WTC11 (cell line): Measurements from ENCODE around the gene MMP24. TPM values are rescaled to one million over a fixed set of nuclear protein-coding genes. Genes with fewer than 3 reads are reported as not detected.
"Not testable (repeated sequence)": the region's sequence is repeated elsewhere in the genome, so short reads cannot be mapped to it uniquely, and the experiment has no call there.

Source experiments
- ATAC-seq: fragments of 200-7000 bp; cut with Tn5 transposase; 2 replicates; pipeline ENCODE4 v1.10.0; 2021; ENCODE audit warnings: mild to moderate bottlenecking, moderate library complexity
- CTCF ChIA-PET: fragments of 300-600 bp; sonication (Branson Sonifier 250); formaldehyde crosslinking; loops from one replicate; lab custom pipeline; 2021; ENCODE audit warnings: antibody characterized with exemption; lab: Charles Lee
- POLR2A ChIA-PET: fragments of 350-600 bp; sonication (Branson Sonifier 250); formaldehyde crosslinking; loops from one replicate; lab custom pipeline; 2021; ENCODE audit warnings: antibody characterized with exemption; lab: Charles Lee
- DNase-seq: peaks from one replicate; pipeline ENCODE4 v3.0.0; 2021; ENCODE audit warnings: low spot score
- H3K27ac Mint-ChIP-seq: 2 replicates; pipeline ENCODE4 v1.8.0; 2021; ENCODE audit warnings: mixed read lengths
- H3K27me3 Mint-ChIP-seq: 2 replicates; pipeline ENCODE4 v1.8.0; 2021; ENCODE audit warnings: low read depth, mild to moderate bottlenecking, moderate library complexity, mixed read lengths
- H3K36me3 Mint-ChIP-seq: 2 replicates; pipeline ENCODE4 v1.8.0; 2021; ENCODE audit warnings: mixed read lengths
- H3K4me1 Mint-ChIP-seq: 2 replicates; pipeline ENCODE4 v1.8.0; 2022; ENCODE audit warnings: mixed read lengths
- H3K4me3 Mint-ChIP-seq: 2 replicates; pipeline ENCODE4 v1.8.0; 2021; ENCODE audit warnings: mild to moderate bottlenecking, moderate library complexity, mixed read lengths
- H3K9me3 Mint-ChIP-seq: 2 replicates; pipeline ENCODE4 v1.8.0; 2021; ENCODE audit warnings: mixed read lengths
- ATF1 ChIP-seq: sonication (generic); formaldehyde crosslinking; IDR thresholded peaks from 2 replicates; pipeline ENCODE4 v1.8.1; 2023; ENCODE audit warnings: mild to moderate bottlenecking, moderate library complexity, missing genetic modification reagents
- ESRRA ChIP-seq: sonication (generic); formaldehyde crosslinking; IDR thresholded peaks from 2 replicates; pipeline ENCODE4 v1.8.1; 2022; ENCODE audit warnings: mild to moderate bottlenecking, missing genetic modification reagents, borderline replicate concordance
- GABPB1 ChIP-seq: sonication (generic); formaldehyde crosslinking; IDR thresholded peaks from 2 replicates; pipeline ENCODE4 v1.8.1; 2023; ENCODE audit warnings: mild to moderate bottlenecking, missing genetic modification reagents
- KAT7 ChIP-seq: sonication (generic); formaldehyde crosslinking; IDR thresholded peaks from 2 replicates; pipeline ENCODE4 v1.8.1; 2023; ENCODE audit warnings: missing genetic modification reagents, mild to moderate bottlenecking, borderline replicate concordance
- NR1H2 ChIP-seq: sonication (generic); formaldehyde crosslinking; IDR thresholded peaks from 2 replicates; pipeline ENCODE4 v1.9.0; 2021; ENCODE audit warnings: mild to moderate bottlenecking, moderate library complexity, missing genetic modification reagents
- RELA ChIP-seq: sonication (generic); formaldehyde crosslinking; IDR thresholded peaks from 2 replicates; pipeline ENCODE4 v1.8.1; 2022; ENCODE audit warnings: missing genetic modification reagents, mild to moderate bottlenecking, borderline replicate concordance
- SMAD3 ChIP-seq: sonication (generic); formaldehyde crosslinking; IDR thresholded peaks from 2 replicates; pipeline ENCODE4 v1.8.0; 2022; ENCODE audit warnings: missing genetic modification reagents, mild to moderate bottlenecking, borderline replicate concordance
- TEAD1 ChIP-seq: sonication (generic); formaldehyde crosslinking; IDR thresholded peaks from 2 replicates; pipeline ENCODE4 v1.8.0; 2022; ENCODE audit warnings: mild to moderate bottlenecking, missing genetic modification reagents
- TEAD4 ChIP-seq: sonication (generic); formaldehyde crosslinking; IDR thresholded peaks from 2 replicates; pipeline ENCODE4 v1.8.0; 2022; ENCODE audit warnings: mild to moderate bottlenecking, missing genetic modification reagents
- ZBTB21 ChIP-seq: sonication (generic); formaldehyde crosslinking; IDR thresholded peaks from 2 replicates; pipeline ENCODE4 v1.8.1; 2023; ENCODE audit warnings: mild to moderate bottlenecking, missing genetic modification reagents, borderline replicate concordance
- ZNF138 ChIP-seq: sonication (generic); formaldehyde crosslinking; conservative IDR thresholded peaks from 2 replicates; pipeline ENCODE4 v1.8.1; 2022; ENCODE audit warnings: mild to moderate bottlenecking, moderate library complexity, missing genetic modification reagents
- ZNF423 ChIP-seq: fragments of 250-450 bp; sonication (Bioruptor Pico); IDR thresholded peaks from 2 replicates; pipeline ENCODE4 v2.1.2; 2022; ENCODE audit warnings: mild to moderate bottlenecking, moderate library complexity
- total RNA-seq: library from RNA; stranded (reverse); gene quantifications from 3 replicates; pipeline ENCODE4 v1.2.3, GENCODE V29; 2021
- TF ChIP-seq, protein P1 (sequence below): sonication (generic); formaldehyde crosslinking; IDR thresholded peaks from 2 replicates; pipeline ENCODE4 v1.8.0; 2022; ENCODE audit warnings: mild to moderate bottlenecking, missing genetic modification reagents
- TF ChIP-seq, protein P2 (sequence below): sonication (generic); formaldehyde crosslinking; IDR thresholded peaks from 2 replicates; pipeline ENCODE4 v1.8.0; 2022; ENCODE audit warnings: mild to moderate bottlenecking, missing genetic modification reagents

The MMP24 gene
- total RNA-seq, 1 experiment from 2014 or later = 16.8 TPM

DNA sequence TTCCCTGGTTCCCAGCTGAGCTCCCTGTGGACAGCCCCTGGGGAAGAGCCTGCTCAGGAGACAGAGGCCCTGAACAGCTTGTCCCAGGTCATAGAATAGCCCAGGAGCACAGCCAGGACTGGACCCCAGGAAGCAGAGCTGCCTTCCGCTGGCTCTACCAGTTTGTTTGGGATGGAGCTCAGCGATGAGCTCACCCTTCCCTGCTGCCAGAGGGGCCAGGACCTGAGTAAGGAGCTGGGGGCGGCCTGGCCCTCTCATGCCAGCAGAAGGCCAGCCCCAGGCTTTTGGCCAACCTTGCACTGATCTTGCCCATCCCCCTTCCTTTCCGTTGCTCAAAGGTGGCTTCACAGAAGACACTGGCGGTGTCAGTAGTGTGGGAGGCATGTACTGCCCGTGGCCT, 33.9 kb downstream of the MMP24 start:
- no peaks in the 10 kb centered on the region; the same call in 1 of the 2 replicates for H3K36me3 Mint-ChIP-seq
- TF ChIP-seq GABPB1 (CRISPR knock-in tag) = no peak
- TF ChIP-seq KAT7 (CRISPR knock-in tag) = no peak
- peak; percentile 48 for TF ChIP-seq ZNF423
- no peak for TF ChIP-seq ZBTB21 (CRISPR knock-in tag)
- TF ChIP-seq, all 79 proteins: peak for 1
- Mint-ChIP-seq H3K9me3 (no peaks in the 10 kb centered on the region), H3K27ac (peak overlapping the region; percentile 70; the same call in 1 of the 2 replicates), H3K4me3 (no peak overlapping the region), H3K4me1 (peaks cover 68% of the 10 kb centered on the region), H3K27me3 (no peaks in the 10 kb centered on the region)
- DNase-seq (no peak), ATAC-seq (no peak)
- CTCF ChIA-PET = interaction anchor here (0.6 to 1.4 kb wide), 3 partner anchors 9 to 115 kb away, joined by 3 to 7 read pairs (median 5); no protein-coding TSS in a partner anchor
- POLR2A ChIA-PET = interaction anchor here (0.9 to 1.6 kb wide), 2 partner anchors 11 to 35 kb away, joined by 3 to 6 read pairs; partner anchors contain the start of gene MMP24

DNA sequence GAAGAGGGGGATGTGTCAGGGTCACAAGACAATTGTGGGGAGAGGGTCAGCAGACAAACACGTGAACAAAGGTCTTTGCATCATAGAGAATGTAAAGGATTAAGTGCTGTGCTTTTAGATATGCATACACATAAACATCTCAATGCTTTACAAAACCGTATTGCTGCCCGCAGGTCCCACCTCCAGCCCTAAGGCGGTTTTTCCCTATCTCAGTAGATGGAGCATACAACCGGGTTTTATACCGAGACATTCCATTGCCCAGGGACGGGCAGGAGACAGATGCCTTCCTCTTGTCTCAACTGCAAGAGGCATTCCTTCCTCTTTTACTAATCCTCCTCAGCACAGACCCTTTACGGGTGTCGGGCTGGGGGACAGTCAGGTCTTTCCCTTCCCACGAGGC, 35.8 kb downstream of the MMP24 start:
- POLR2A ChIA-PET = interaction anchor here (1.0 kb wide), 1 partner anchor 35 kb away, joined by 3 read pairs; no protein-coding TSS in a partner anchor
- CTCF ChIA-PET, H3K4me3 Mint-ChIP-seq, DNase-seq, H3K27me3 Mint-ChIP-seq, H3K9me3 Mint-ChIP-seq, H3K36me3 Mint-ChIP-seq, ATAC-seq: not testable (repeated sequence)
- Mint-ChIP-seq H3K4me1 (peaks cover 72% of the 10 kb centered on the region), H3K27ac (peak overlapping the region; percentile 97)

DNA sequence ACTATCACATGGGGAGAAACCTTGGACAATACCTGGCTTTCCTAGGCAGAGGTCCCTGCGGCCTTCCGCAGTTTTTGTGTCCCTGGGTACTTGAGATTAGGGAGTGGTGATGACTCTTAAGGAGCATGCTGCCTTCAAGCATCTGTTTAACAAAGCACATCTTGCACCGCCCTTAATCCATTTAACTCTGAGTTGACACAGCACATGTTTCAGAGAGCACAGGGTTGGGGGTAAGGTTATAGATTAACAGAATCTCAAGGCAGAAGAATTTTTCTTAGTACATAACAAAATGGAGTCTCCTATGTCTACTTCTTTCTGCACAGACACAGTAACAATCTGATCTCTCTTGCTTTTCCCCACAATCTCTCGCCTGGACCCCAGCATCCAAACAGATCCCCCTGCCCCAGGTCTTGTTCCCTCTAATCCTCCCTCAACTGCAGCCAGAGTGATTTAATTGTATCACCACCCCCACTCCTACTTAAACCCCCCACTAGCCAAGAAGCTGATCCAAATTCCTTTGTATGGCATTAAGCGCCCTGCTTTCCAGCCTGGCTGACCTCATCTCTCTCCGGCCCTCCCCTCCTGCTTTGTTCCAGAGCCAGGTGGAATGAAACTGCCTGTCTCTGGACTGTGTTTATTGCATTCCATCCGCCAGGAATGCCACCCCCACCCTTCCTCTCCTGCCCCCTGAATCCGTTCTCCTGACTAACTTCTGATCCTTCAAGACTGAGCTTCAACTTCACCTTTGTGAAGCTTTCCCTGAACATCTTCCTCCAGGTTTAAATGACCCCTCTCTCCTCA, 36.4 kb downstream of the MMP24 start:
- TF ChIP-seq GABPB1 (CRISPR knock-in tag) (0 out of 2 replicates have a peak, but pooled peaks have one; percentile 14), TEAD1 (CRISPR knock-in tag) (peak; percentile 89; the same call in 1 of the 2 replicates), TEAD4 (CRISPR knock-in tag) (peak; percentile 85; the same call in 1 of the 2 replicates)
- TF ChIP-seq, all 79 proteins: peak for 3; not testable (repeated sequence) for 76
- H3K4me3 Mint-ChIP-seq = peak overlapping the region; percentile 43
- H3K36me3 Mint-ChIP-seq, H3K27me3 Mint-ChIP-seq, H3K9me3 Mint-ChIP-seq: not testable (repeated sequence)
- H3K4me1 Mint-ChIP-seq = peaks cover 68% of the 10 kb centered on the region
- peak overlapping the region; percentile 99 for H3K27ac Mint-ChIP-seq
- ChIA-PET POLR2A (interaction anchor here (0.5 to 2.6 kb wide), 20 partner anchors 8 to 586 kb away, joined by 3 to 24 read pairs (median 4); partner anchors contain the start of genes EDEM2, MMP24, MMP24OS and PIGU), CTCF (interaction anchor here (0.6 to 3.0 kb wide), 13 partner anchors 10 to 1925 kb away, joined by 3 to 76 read pairs (median 3); partner anchors contain the start of gene EDEM2)
- ATAC-seq = peak; percentile 84
- peak; percentile 81 for DNase-seq

DNA sequence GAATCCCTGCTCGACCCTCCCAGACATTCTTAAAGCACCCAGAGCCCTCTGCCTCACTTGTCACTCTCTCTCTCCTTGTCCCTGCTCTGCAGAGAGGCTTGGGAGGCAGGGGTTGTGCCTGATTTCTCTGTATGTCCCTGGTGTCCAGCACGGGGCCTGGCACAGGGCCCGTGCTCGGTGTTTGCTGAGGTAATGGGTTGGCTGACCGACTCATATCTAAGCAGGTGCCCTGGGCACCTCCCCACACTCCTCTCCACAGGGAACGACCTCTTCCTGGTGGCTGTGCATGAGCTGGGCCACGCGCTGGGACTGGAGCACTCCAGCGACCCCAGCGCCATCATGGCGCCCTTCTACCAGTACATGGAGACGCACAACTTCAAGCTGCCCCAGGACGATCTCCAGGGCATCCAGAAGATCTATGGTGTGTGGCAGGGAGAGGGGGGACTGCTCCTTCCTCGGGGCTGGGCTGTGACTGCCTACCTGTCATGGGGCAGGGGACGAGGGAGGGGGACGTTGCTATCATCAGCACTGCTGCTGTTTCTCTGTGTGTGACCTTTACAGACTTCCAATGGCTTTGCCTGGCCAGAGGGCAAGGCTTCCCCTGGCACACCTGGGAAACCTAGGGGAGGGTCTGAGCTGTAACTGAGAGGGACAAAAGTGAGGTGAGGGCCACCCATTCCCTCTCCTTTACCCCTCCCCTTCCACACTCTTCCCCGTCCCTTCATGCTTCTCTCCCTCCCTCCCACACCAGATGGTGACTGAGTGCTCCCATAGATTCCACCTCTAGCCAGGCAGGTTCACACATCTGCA, 37.2 kb downstream of the MMP24 start:
- TF ChIP-seq, protein P1, sequence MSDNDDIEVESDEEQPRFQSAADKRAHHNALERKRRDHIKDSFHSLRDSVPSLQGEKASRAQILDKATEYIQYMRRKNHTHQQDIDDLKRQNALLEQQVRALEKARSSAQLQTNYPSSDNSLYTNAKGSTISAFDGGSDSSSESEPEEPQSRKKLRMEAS (CRISPR knock-in tag) = 0 out of 2 replicates have a peak, but pooled peaks have one; percentile 20
- no peak for TF ChIP-seq RELA (CRISPR knock-in tag)
- H3K4me1 Mint-ChIP-seq = peaks cover 60% of the 10 kb centered on the region
- H3K9me3 Mint-ChIP-seq = no peaks in the 10 kb centered on the region
- CTCF ChIA-PET = interaction anchor here (0.6 to 3.0 kb wide), 21 partner anchors 9 to 1924 kb away, joined by 3 to 76 read pairs (median 3); partner anchors contain the start of genes EDEM2 and MAP1LC3A
- peak overlapping the region; percentile 43 for H3K4me3 Mint-ChIP-seq
- POLR2A ChIA-PET = interaction anchor here (0.5 to 2.6 kb wide), 22 partner anchors 8 to 587 kb away, joined by 3 to 24 read pairs (median 4); partner anchors contain the start of genes EDEM2, MMP24, MMP24OS and PIGU
- H3K27ac Mint-ChIP-seq = peak overlapping the region; percentile 99
- H3K27me3 Mint-ChIP-seq = no peaks in the 10 kb centered on the region
- DNase-seq = no peak
- no peaks in the 10 kb centered on the region for H3K36me3 Mint-ChIP-seq
- no peak for ATAC-seq

DNA sequence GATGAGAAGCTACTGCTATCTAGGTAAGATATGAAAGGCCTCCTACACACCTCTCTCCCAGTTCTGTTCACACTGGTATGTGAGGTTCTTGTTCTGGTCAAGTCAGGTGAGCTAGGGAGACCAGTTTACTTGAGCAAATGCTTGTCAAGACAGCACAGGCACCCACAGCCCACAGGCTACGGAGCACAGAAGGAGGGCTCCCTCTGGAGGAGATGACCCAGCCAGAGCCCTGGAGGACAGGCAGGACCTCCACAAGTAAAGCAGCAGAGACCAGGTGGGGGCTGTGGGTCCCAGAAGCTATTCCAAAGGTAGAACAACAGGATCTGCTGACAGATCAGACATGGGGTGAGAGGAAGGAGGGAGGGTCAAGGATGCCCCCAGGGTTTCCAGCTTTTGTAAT, 38.3 kb downstream of the MMP24 start:
- ChIA-PET CTCF (interaction anchor here (0.6 to 3.0 kb wide), 18 partner anchors 8 to 1541 kb away, joined by 3 to 76 read pairs (median 4); partner anchors contain the start of genes EDEM2, MAP1LC3A and TRPC4AP), POLR2A (interaction anchor here (1.0 to 2.6 kb wide), 5 partner anchors 13 to 118 kb away, joined by 3 to 24 read pairs (median 4); partner anchors contain the start of genes EDEM2 and MMP24OS)
- ATAC-seq = peak; percentile 11
- H3K36me3 Mint-ChIP-seq = no peaks in the 10 kb centered on the region
- no peaks in the 10 kb centered on the region for H3K9me3 Mint-ChIP-seq
- DNase-seq = peak; percentile 58
- H3K4me3 Mint-ChIP-seq = no peak overlapping the region
- H3K27ac Mint-ChIP-seq = peak overlapping the region; percentile 86
- TF ChIP-seq ESRRA (CRISPR knock-in tag) (no peak), ZNF138 (no peak), NR1H2 (CRISPR knock-in tag) (no peak), ATF1 (CRISPR knock-in tag) (no peak), ZNF423 (peak; percentile 12; the same call in 1 of the 2 replicates), SMAD3 (no peak)
- TF ChIP-seq, protein P2, sequence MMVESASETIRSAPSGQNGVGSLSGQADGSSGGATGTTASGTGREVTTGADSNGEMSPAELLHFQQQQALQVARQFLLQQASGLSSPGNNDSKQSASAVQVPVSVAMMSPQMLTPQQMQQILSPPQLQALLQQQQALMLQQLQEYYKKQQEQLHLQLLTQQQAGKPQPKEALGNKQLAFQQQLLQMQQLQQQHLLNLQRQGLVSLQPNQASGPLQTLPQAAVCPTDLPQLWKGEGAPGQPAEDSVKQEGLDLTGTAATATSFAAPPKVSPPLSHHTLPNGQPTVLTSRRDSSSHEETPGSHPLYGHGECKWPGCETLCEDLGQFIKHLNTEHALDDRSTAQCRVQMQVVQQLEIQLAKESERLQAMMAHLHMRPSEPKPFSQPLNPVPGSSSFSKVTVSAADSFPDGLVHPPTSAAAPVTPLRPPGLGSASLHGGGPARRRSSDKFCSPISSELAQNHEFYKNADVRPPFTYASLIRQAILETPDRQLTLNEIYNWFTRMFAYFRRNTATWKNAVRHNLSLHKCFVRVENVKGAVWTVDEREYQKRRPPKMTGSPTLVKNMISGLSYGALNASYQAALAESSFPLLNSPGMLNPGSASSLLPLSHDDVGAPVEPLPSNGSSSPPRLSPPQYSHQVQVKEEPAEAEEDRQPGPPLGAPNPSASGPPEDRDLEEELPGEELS (CRISPR knock-in tag) = no peak
- no peaks in the 10 kb centered on the region for H3K27me3 Mint-ChIP-seq
- H3K4me1 Mint-ChIP-seq = peaks cover 60% of the 10 kb centered on the region
